Measurements from ENCODE around the gene MTMR4. TPM values are rescaled to one million over a fixed set of nuclear protein-coding genes. Genes with fewer than 3 reads are reported as not detected.

Gene MTMR4
- total and polyA plus RNA-seq, 2 experiments from 2014 or later, result 11.1 to 42.2 TPM

GRCh38 chr17:58525239-58525638 is 10.8 kb upstream of the MTMR4 start:
- H3K27me3 ChIP-seq (ENCODE audit: insufficient read depth), result no peaks in the 10 kb centered on the region
- no peak overlapping the region for H3K4me3 ChIP-seq
- ATAC-seq (no peak), DNase-seq (ENCODE audit: low spot score) (peak; percentile 50)
- H3K27ac ChIP-seq (ENCODE audit: low read depth), result no peak overlapping the region
- Mint-ChIP-seq H3K36me3 (ENCODE audit: low read depth) (no peaks in the 10 kb centered on the region; the same call in 2 of the 3 replicates), H3K27me3 (ENCODE audit: insufficient read depth, low read depth, poor library complexity) (peaks cover 11% of the 10 kb centered on the region), H3K27ac (peak overlapping the region; percentile 33; the same call in 1 of the 2 replicates), H3K4me3 (no peak overlapping the region), H3K4me1 (peaks cover 42% of the 10 kb centered on the region), H3K9me3 (no peaks in the 10 kb centered on the region; the same call in 2 of the 3 replicates)
- no peaks in the 10 kb centered on the region for H3F3A ChIP-seq (replicated peaks; ENCODE audit: low read depth)
- peak overlapping the region; percentile 66; the same call in 1 of the 2 replicates for H2AFZ ChIP-seq
- no peaks in the 10 kb centered on the region for H4K20me1 ChIP-seq (replicated peaks; ENCODE audit: insufficient read depth)
- H3K4me2 ChIP-seq, result peak overlapping the region; percentile 51; the same call in 1 of the 2 replicates
- H3K36me3 ChIP-seq (ENCODE audit: insufficient read depth), result no peaks in the 10 kb centered on the region
- TF ChIP-seq EZH2phosphoT487 (IDR thresholded peaks at IDR 0.05; ENCODE audit: unreplicated experiment) (no peak), ETS1 (IDR thresholded peaks at IDR 0.05) (no peak), EZH2 (IDR thresholded peaks at IDR 0.05; ENCODE audit: low read depth, unreplicated experiment) (no peak), POLR2AphosphoS5 (IDR thresholded peaks at IDR 0.05; ENCODE audit: low read depth) (no peak), ZNF331 (CRISPR knock-in tag; IDR thresholded peaks at IDR 0.05; ENCODE audit: low read depth) (no peak), JUNB (IDR thresholded peaks at IDR 0.05; ENCODE audit: unreplicated experiment) (no peak), ZNF114 (CRISPR knock-in tag; IDR thresholded peaks at IDR 0.05) (no peak), STAT1 (IDR thresholded peaks at IDR 0.05; ENCODE audit: unreplicated experiment) (no peak), ZNF462 (CRISPR knock-in tag; IDR thresholded peaks at IDR 0.05) (no peak), CREB1 (CRISPR knock-in tag; IDR thresholded peaks at IDR 0.05; ENCODE audit: low read depth) (no peak), CTCF (conservative IDR thresholded peaks at IDR 0.05; ENCODE audit: low read depth in 2 of 2) (no peak), NANOG (IDR thresholded peaks at IDR 0.05; ENCODE audit: borderline replicate concordance) (no peak), REST (IDR thresholded peaks at IDR 0.05; ENCODE audit: unreplicated experiment) (no peak)
- no peaks in the 10 kb centered on the region for H3K9me2 ChIP-seq (ENCODE audit: insufficient read depth)
- H3K4me1 ChIP-seq (ENCODE audit: insufficient read depth), result no peaks in the 10 kb centered on the region; the same call in 1 of the 2 replicates
- H3K79me2 ChIP-seq (replicated peaks; ENCODE audit: insufficient read depth), result no peaks in the 10 kb centered on the region

All from GM23338 (cell line).